SK-N-SH (cell line): ENCODE results near the gene TGOLN2. TPM values are rescaled to one million over a fixed set of nuclear protein-coding genes. Genes with fewer than 3 reads are reported as not detected.

Source experiments
- CTCF ChIA-PET: fragments of 300-600, 350-600 bp; formaldehyde crosslinking; extraction: SDS; loops from one replicate; lab custom pipeline; 2021; lab: Yijun Ruan, JAX
- POLR2A ChIA-PET: fragments of 350-600 bp; sonication (Branson Sonifier 250); formaldehyde crosslinking; extraction: SDS; loops from one replicate; lab custom pipeline; 2020; ENCODE audit warnings: antibody characterized with exemption, inconsistent platforms; lab: Yijun Ruan, JAX
- DNase-seq: peaks from one replicate; pipeline ENCODE4 v3.0.0; 2012
- H2AFZ ChIP-seq: fragments of 200-600 bp; sonication (generic); 2 replicates; pipeline ENCODE4 v1.8.1; 2016; ENCODE audit warnings: antibody characterized with exemption, mild to moderate bottlenecking, low read depth
- H3F3A ChIP-seq: fragments of 200-600 bp; sonication (generic); replicated peaks from 2 replicates; pipeline ENCODE3; 2016; ENCODE audit warnings: antibody characterized with exemption, mild to moderate bottlenecking; ENCODE audit not compliant: insufficient read depth
- H3K27ac ChIP-seq, 2 experiments: fragments of 200-500 bp in 1 of 2; fragments of 200-600 bp in 1 of 2; sonication (Bioruptor generic) in 1 of 2; sonication (generic), shearing (Covaris generic) in 1 of 2; 2 replicates each; pipeline versions ENCODE4 v1.5.1 to v1.6.1; 2014 to 2016; ENCODE audit warnings: low read depth in 2 of 2, inconsistent platforms in 1 of 2, low read length in 1 of 2, mild to moderate bottlenecking in 1 of 2, mixed read lengths in 1 of 2
- H3K27me3 ChIP-seq: fragments of 200-600 bp; sonication (generic), shearing (Covaris generic); 2 replicates; pipeline ENCODE4 v1.6.1; 2016; ENCODE audit warnings: mixed run types; ENCODE audit not compliant: insufficient read depth
- H3K36me3 ChIP-seq, 2 experiments: fragments of 200-500 bp in 1 of 2; fragments of 200-600 bp in 1 of 2; sonication (Bioruptor generic) in 1 of 2; sonication (generic) in 1 of 2; replicated peaks in 1 of 2; 2 replicates each; pipeline versions ENCODE3 to v1.5.1; 2014 to 2016; ENCODE audit warnings: low read length in 1 of 2, mild to moderate bottlenecking in 1 of 2; ENCODE audit not compliant: insufficient read depth in 2 of 2, control insufficient read depth in 1 of 2
- H3K4me1 ChIP-seq, 2 experiments: fragments of 200-500 bp in 1 of 2; fragments of 200-600 bp in 1 of 2; sonication (Bioruptor generic) in 1 of 2; sonication (generic), shearing (Covaris generic) in 1 of 2; 2 replicates each; pipeline versions ENCODE4 v1.5.1 to v1.6.1; 2014 to 2016; ENCODE audit warnings: low read depth in 1 of 2, low read length in 1 of 2, mixed run types in 1 of 2; ENCODE audit not compliant: insufficient read depth in 2 of 2, control insufficient read depth in 1 of 2
- H3K4me2 ChIP-seq: fragments of 200-600 bp; sonication (generic), shearing (Covaris generic); 2 replicates; pipeline ENCODE4 v1.6.1; 2017; ENCODE audit warnings: mixed run types
- H3K4me3 ChIP-seq, 2 experiments: fragments of 200-500 bp in 1 of 2; fragments of 200-600 bp in 1 of 2; sonication (Bioruptor generic) in 1 of 2; sonication (generic), shearing (Covaris generic) in 1 of 2; 2 replicates each; pipeline versions ENCODE4 v1.5.1 to v1.8.1; 2014 to 2016; ENCODE audit warnings: low read depth in 2 of 2, inconsistent platforms in 1 of 2, low read length in 1 of 2, mild to moderate bottlenecking in 1 of 2, mixed read lengths in 1 of 2, moderate library complexity in 1 of 2
- H3K79me2 ChIP-seq: fragments of 200-600 bp; sonication (generic); 2 replicates; pipeline ENCODE4 v1.8.1; 2017; ENCODE audit warnings: mild to moderate bottlenecking; ENCODE audit not compliant: insufficient read depth
- H3K9ac ChIP-seq: fragments of 200-600 bp; sonication (generic); 2 replicates; pipeline ENCODE4 v1.6.1; 2017; ENCODE audit warnings: mixed run types
- H3K9me2 ChIP-seq: fragments of 200-600 bp; sonication (generic); 2 replicates; pipeline ENCODE4 v1.6.1; 2017; ENCODE audit warnings: mixed run types
- H3K9me3 ChIP-seq: fragments of 200-600 bp; sonication (generic); 2 replicates; pipeline ENCODE4 v1.6.1; 2017; ENCODE audit warnings: mixed run types, mild to moderate bottlenecking, moderate library complexity
- H4K20me1 ChIP-seq: fragments of 200-600 bp; sonication (generic); 2 replicates; pipeline ENCODE4 v1.6.1; 2017; ENCODE audit warnings: mild to moderate bottlenecking, mixed run types; ENCODE audit not compliant: insufficient read depth
- CHD2 ChIP-seq: fragments of 150-350 bp; IDR thresholded peaks from 2 replicates; pipeline ENCODE4 v1.6.1; 2018; ENCODE audit warnings: low read length; ENCODE audit not compliant: partially characterized antibody
- FOSL2 ChIP-seq: IDR thresholded peaks from 2 replicates; pipeline ENCODE4 v1.4.0; 2012; ENCODE audit warnings: low read depth, mild to moderate bottlenecking, moderate library complexity, borderline replicate concordance
- FOXM1 ChIP-seq: IDR thresholded peaks from 2 replicates; pipeline ENCODE4 v1.4.0; 2012; ENCODE audit warnings: low read depth, mild to moderate bottlenecking
- GABPA ChIP-seq: IDR thresholded peaks from 2 replicates; pipeline ENCODE4 v1.4.0; 2012; ENCODE audit warnings: low read depth, mild to moderate bottlenecking
- JUND ChIP-seq: IDR thresholded peaks from 2 replicates; pipeline ENCODE4 v1.4.0; 2012
- NFIC ChIP-seq: IDR thresholded peaks from 2 replicates; pipeline ENCODE4 v1.4.0; 2012; ENCODE audit warnings: borderline replicate concordance
- RFX5 ChIP-seq: IDR thresholded peaks from 2 replicates; pipeline ENCODE4 v1.6.1; 2012; ENCODE audit warnings: mild to moderate bottlenecking, improper control_type of control experiment, low read length
- YY1 ChIP-seq: IDR thresholded peaks from 2 replicates; pipeline ENCODE4 v1.4.0; 2012; ENCODE audit warnings: low read depth, mild to moderate bottlenecking
- WGBS: methylation state at CpG from one replicate; pipeline ENCODE4 v1.1.6; 2017; ENCODE audit warnings: low lambda C conversion rate; 5-methylcytosine and 5-hydroxymethylcytosine counted together
- polyA plus RNA-seq, 3 experiments: library from polyadenylated mRNA; depleted of rRNA; stranded (reverse); fragments of >200 nt; gene quantifications; 2 replicates each; pipeline ENCODE4 v1.2.3, GENCODE V29; 2012
- TF ChIP-seq, protein P1 (sequence below): IDR thresholded peaks from 2 replicates; pipeline ENCODE4; 2012
- TF ChIP-seq, protein P2 (sequence below): IDR thresholded peaks from 2 replicates; pipeline ENCODE4 v1.4.0; 2012; ENCODE audit warnings: low read depth, borderline replicate concordance

Gene TGOLN2
- polyA plus RNA-seq, 1 of the 3 experiments (the other 2 are of a cell fraction) = 138 TPM

GRCh38 chr2:85342156-85342555 lies 14.4 kb upstream of the TGOLN2 start:
- ChIA-PET POLR2A (interaction anchor here (1.6 kb wide), 1 partner anchor 12 kb away, joined by 5 read pairs; the partner anchor contains the start of genes ELMOD3 and RETSAT), CTCF (interaction anchor here (1.0 to 1.1 kb wide), 2 partner anchors 15 to 79 kb away, joined by 3 to 4 read pairs; no protein-coding TSS in a partner anchor)
- Histone ChIP-seq H3K27me3 (no peaks in the 10 kb centered on the region), H3K79me2 (no peaks in the 10 kb centered on the region), H3F3A (no peaks in the 10 kb centered on the region), H2AFZ (no peak overlapping the region), H3K4me1 (no peaks in the 10 kb centered on the region), H3K9ac (no peak overlapping the region), H3K4me3 (no peak overlapping the region), H3K9me2 (no peaks in the 10 kb centered on the region), H4K20me1 (no peaks in the 10 kb centered on the region), H3K36me3 (peaks cover 0 to 14% of the 10 kb centered on the region in 2 experiments), H3K4me2 (no peak overlapping the region), H3K27ac (no peak overlapping the region), H3K9me3 (no peaks in the 10 kb centered on the region)
- TF ChIP-seq GABPA = no peak
- TF ChIP-seq FOXM1 = no peak
- TF ChIP-seq, protein P1, sequence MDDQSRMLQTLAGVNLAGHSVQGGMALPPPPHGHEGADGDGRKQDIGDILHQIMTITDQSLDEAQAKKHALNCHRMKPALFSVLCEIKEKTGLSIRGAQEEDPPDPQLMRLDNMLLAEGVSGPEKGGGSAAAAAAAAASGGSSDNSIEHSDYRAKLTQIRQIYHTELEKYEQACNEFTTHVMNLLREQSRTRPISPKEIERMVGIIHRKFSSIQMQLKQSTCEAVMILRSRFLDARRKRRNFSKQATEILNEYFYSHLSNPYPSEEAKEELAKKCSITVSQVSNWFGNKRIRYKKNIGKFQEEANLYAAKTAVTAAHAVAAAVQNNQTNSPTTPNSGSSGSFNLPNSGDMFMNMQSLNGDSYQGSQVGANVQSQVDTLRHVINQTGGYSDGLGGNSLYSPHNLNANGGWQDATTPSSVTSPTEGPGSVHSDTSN = no peak
- no peak for TF ChIP-seq RFX5
- no peak for TF ChIP-seq JUND
- no peak for TF ChIP-seq YY1
- TF ChIP-seq, protein P2, sequence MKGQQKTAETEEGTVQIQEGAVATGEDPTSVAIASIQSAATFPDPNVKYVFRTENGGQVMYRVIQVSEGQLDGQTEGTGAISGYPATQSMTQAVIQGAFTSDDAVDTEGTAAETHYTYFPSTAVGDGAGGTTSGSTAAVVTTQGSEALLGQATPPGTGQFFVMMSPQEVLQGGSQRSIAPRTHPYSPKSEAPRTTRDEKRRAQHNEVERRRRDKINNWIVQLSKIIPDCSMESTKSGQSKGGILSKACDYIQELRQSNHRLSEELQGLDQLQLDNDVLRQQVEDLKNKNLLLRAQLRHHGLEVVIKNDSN = no peak
- no peak for TF ChIP-seq NFIC
- DNase-seq = no peak
- WGBS = 89% methylated on average over 2 of the region's 3 CpGs

GRCh38 chr2:85341269-85342029 lies 13.7 kb upstream of the TGOLN2 start:
- Histone ChIP-seq H3K4me2 (no peak overlapping the region), H4K20me1 (no peaks in the 10 kb centered on the region), H3K9me3 (no peaks in the 10 kb centered on the region), H3K4me3 (no peak overlapping the region), H3K9ac (no peak overlapping the region), H3K27me3 (no peaks in the 10 kb centered on the region), H3K27ac (no peak overlapping the region), H3K4me1 (no peaks in the 10 kb centered on the region), H3K36me3 (peaks cover 0 to 14% of the 10 kb centered on the region in 2 experiments), H3K79me2 (no peaks in the 10 kb centered on the region), H3K9me2 (no peaks in the 10 kb centered on the region), H3F3A (no peaks in the 10 kb centered on the region), H2AFZ (no peak overlapping the region)
- WGBS = 96% methylated on average over 24 of the region's 30 CpGs
- ChIA-PET POLR2A (interaction anchor here (1.6 kb wide), 1 partner anchor 13 kb away, joined by 5 read pairs; the partner anchor contains the start of genes ELMOD3 and RETSAT), CTCF (interaction anchor here (0.6 to 1.3 kb wide), 4 partner anchors 10 to 80 kb away, joined by 3 to 4 read pairs (median 4); no protein-coding TSS in a partner anchor)
- no peak for DNase-seq
- TF ChIP-seq FOSL2 = no peak
- no peak for TF ChIP-seq CHD2
